Subcutaneous abdominal adipose tissue (tissue), 5 donors: ENCODE data around the gene PARG.
"Not testable (repeated sequence)": the region's sequence is repeated elsewhere in the genome, so short reads cannot be mapped to it uniquely, and the experiment has no call there.

ENCODE experiments used
- H3K27ac ChIP-seq: one replicate; pipeline ENCODE4 v1.7.0; 2013; ENCODE audit warnings: low read depth, mild to moderate bottlenecking, inconsistent platforms, low read length, moderate library complexity
- H3K27me3 ChIP-seq, 5 donors: one replicate each; pipeline ENCODE4 v1.7.0; 2013; ENCODE audit warnings: low read length in 5 of 5, inconsistent platforms in 1 of 5; ENCODE audit not compliant: control insufficient read depth in 5 of 5, insufficient read depth in 4 of 5
- H3K36me3 ChIP-seq, 5 donors: one replicate each; pipeline ENCODE4 v1.7.0; 2013; ENCODE audit warnings: low read length in 5 of 5; ENCODE audit not compliant: control insufficient read depth in 5 of 5, insufficient read depth in 5 of 5
- H3K4me1 ChIP-seq, 5 donors: one replicate each; pipeline ENCODE4 v1.7.0; 2013; ENCODE audit warnings: low read length in 5 of 5, mild to moderate bottlenecking in 3 of 5, moderate library complexity in 1 of 5; ENCODE audit not compliant: control insufficient read depth in 5 of 5, insufficient read depth in 5 of 5
- H3K4me3 ChIP-seq, 5 donors: one replicate each; pipeline ENCODE4 v1.7.0; 2013; ENCODE audit warnings: low read length in 5 of 5, low read depth in 1 of 5
- H3K9ac ChIP-seq, 5 donors: one replicate each; pipeline ENCODE4 v1.7.0; 2013; ENCODE audit warnings: low read length in 5 of 5, mild to moderate bottlenecking in 4 of 5, moderate library complexity in 3 of 5
- H3K9me3 ChIP-seq, 5 donors: one replicate each; pipeline ENCODE4 v1.7.0; 2013; ENCODE audit warnings: low read length in 5 of 5; ENCODE audit not compliant: control insufficient read depth in 5 of 5
- donor health status: healthy.
- donor health status: healthy.
- donor health status: healthy.
- donor health status: healthy.
- donor health status: healthy.

PARG gene

GRCh38 chr10:49948142-49948541, 6.3 kb upstream of the PARG start:
- H3K27me3 ChIP-seq, H3K27ac ChIP-seq, H3K9ac ChIP-seq, H3K36me3 ChIP-seq, H3K4me1 ChIP-seq, H3K4me3 ChIP-seq, H3K9me3 ChIP-seq: not testable (repeated sequence)

GRCh38 chr10:49943607-49944006, 1.8 kb upstream of the PARG start:
- H3K27ac ChIP-seq, H3K9me3 ChIP-seq, H3K27me3 ChIP-seq, H3K36me3 ChIP-seq, H3K9ac ChIP-seq, H3K4me3 ChIP-seq: not testable (repeated sequence)
- H3K4me1 ChIP-seq, result peaks cover 0 to 25% (median 21%) of the 10 kb centered on the region in 5 donors

- H3K27me3 ChIP-seq, H3K9me3 ChIP-seq, H3K36me3 ChIP-seq: not testable (repeated sequence)
- Histone ChIP-seq H3K9ac (peak overlapping the region; percentile 82 to 98 (median 83)), H3K4me3 (peak overlapping the region; percentile 75 to 87 (median 82)), H3K27ac (peak overlapping the region; percentile 75), H3K4me1 (peaks cover 0 to 25% (median 21%) of the 10 kb centered on the region in 5 donors)
These were observed 495 bp upstream of the PARG start for GRCh38 chr10:49942339-49942705.

GRCh38 chr10:49931959-49932728, 9.7 kb downstream of the PARG start:
- not testable (repeated sequence) for H3K27me3 ChIP-seq, H3K9me3 ChIP-seq, H3K4me3 ChIP-seq, H3K4me1 ChIP-seq, H3K36me3 ChIP-seq, H3K9ac ChIP-seq, H3K27ac ChIP-seq

- not testable (repeated sequence) for H3K4me1 ChIP-seq, H3K27me3 ChIP-seq, H3K9ac ChIP-seq, H3K4me3 ChIP-seq, H3K9me3 ChIP-seq, H3K27ac ChIP-seq
- H3K36me3 ChIP-seq, result peaks cover 0 to 15% (median 0%) of the 10 kb centered on the region in 5 donors
These were observed 10.6 kb downstream of the PARG start for GRCh38 chr10:49931276-49931675.

- H3K27ac ChIP-seq, H3K9ac ChIP-seq, H3K4me3 ChIP-seq, H3K4me1 ChIP-seq, H3K27me3 ChIP-seq, H3K9me3 ChIP-seq: not testable (repeated sequence)
- peaks cover 3 to 11% (median 3%) of the 10 kb centered on the region in 5 donors for H3K36me3 ChIP-seq
These were observed 18.3 kb downstream of the PARG start for GRCh38 chr10:49923572-49923971.

GRCh38 chr10:49922041-49922440, 19.8 kb downstream of the PARG start:
- not testable (repeated sequence) for H3K27ac ChIP-seq, H3K9ac ChIP-seq
- H3K36me3 ChIP-seq, result peaks cover 3 to 14% (median 3%) of the 10 kb centered on the region in 5 donors

GRCh38 chr10:49917927-49918326, 23.9 kb downstream of the PARG start:
- H3K27me3 ChIP-seq, H3K9me3 ChIP-seq, H3K4me1 ChIP-seq, H3K4me3 ChIP-seq, H3K27ac ChIP-seq, H3K9ac ChIP-seq: not testable (repeated sequence)
- H3K36me3 ChIP-seq, result peaks cover 3 to 11% (median 6%) of the 10 kb centered on the region in 5 donors

More at GRCh38 chr10:49922041-49922440, 19.8 kb downstream of the PARG start:
- H3K9me3 ChIP-seq, H3K4me3 ChIP-seq, H3K27me3 ChIP-seq, H3K4me1 ChIP-seq: not testable (repeated sequence)

GRCh38 chr10:49916451-49916850, 25.4 kb downstream of the PARG start:
- not testable (repeated sequence) for H3K27ac ChIP-seq, H3K4me1 ChIP-seq, H3K9me3 ChIP-seq, H3K36me3 ChIP-seq, H3K4me3 ChIP-seq, H3K27me3 ChIP-seq, H3K9ac ChIP-seq

- not testable (repeated sequence) for H3K9me3 ChIP-seq, H3K27me3 ChIP-seq, H3K27ac ChIP-seq, H3K4me3 ChIP-seq, H3K4me1 ChIP-seq, H3K36me3 ChIP-seq, H3K9ac ChIP-seq
These were observed 31.5 kb downstream of the PARG start for GRCh38 chr10:49910295-49910694.
